ENCODE measurements around the gene KCNIP4.
A peak's percentile ranks its signal among the peaks of the same experiment; 100 is the strongest.

KCNIP4 gene

DNA sequence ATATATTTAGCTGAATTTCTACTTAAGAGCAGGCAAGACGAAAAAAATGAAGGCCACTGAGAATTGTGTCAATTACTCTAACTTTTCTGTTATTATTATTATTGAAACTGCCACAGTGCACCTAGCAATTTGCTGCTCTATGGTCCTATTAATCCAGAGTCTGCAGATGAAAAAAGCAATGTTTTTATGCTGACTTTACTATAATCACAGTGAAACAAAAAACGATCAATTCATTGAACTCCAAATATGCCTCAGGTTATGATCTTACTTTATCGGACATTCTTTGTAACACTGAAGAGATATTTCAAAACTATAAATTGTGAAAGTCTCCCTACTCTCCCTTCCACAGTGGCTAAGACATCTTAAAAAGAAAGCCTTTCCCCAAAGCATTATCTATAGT, 474.4 kb downstream of the KCNIP4 start:
- Histone ChIP-seq H4K20me1 (ENCODE audit: insufficient read depth, low read length, poor library complexity, severe bottlenecking) (no peaks in the 10 kb centered on the region), H3K4me2 (ENCODE audit: low read depth, low read length, poor library complexity, severe bottlenecking) (no peak overlapping the region), H2AFZ (ENCODE audit: low read length) (no peak overlapping the region), H3F3A (ENCODE audit: low read depth) (no peaks in the 10 kb centered on the region), H3K9me2 (replicated peaks; ENCODE audit: low read depth, low read length) (no peaks in the 10 kb centered on the region), H3K36me3 (ENCODE audit: insufficient read depth, low read length) (no peaks in the 10 kb centered on the region), H3K4me3 (ENCODE audit: low read length, poor library complexity, severe bottlenecking) (no peak overlapping the region), H3K27me3 (ENCODE audit: insufficient read depth, low read length, poor library complexity, severe bottlenecking) (no peaks in the 10 kb centered on the region), H3K9ac (ENCODE audit: low read depth, low read length, poor library complexity, severe bottlenecking) (no peak overlapping the region), H3K9me3 (ENCODE audit: insufficient read depth, low read depth, low read length) (no peaks in the 10 kb centered on the region), H3K79me2 (ENCODE audit: insufficient read depth, low read length) (no peaks in the 10 kb centered on the region), H3K4me1 (ENCODE audit: insufficient read depth, low read length, poor library complexity, severe bottlenecking) (no peaks in the 10 kb centered on the region)
- no peak for TF ChIP-seq EZH2phosphoT487 (IDR thresholded peaks at IDR 0.05; ENCODE audit: borderline replicate concordance)
- TF ChIP-seq, protein P1, sequence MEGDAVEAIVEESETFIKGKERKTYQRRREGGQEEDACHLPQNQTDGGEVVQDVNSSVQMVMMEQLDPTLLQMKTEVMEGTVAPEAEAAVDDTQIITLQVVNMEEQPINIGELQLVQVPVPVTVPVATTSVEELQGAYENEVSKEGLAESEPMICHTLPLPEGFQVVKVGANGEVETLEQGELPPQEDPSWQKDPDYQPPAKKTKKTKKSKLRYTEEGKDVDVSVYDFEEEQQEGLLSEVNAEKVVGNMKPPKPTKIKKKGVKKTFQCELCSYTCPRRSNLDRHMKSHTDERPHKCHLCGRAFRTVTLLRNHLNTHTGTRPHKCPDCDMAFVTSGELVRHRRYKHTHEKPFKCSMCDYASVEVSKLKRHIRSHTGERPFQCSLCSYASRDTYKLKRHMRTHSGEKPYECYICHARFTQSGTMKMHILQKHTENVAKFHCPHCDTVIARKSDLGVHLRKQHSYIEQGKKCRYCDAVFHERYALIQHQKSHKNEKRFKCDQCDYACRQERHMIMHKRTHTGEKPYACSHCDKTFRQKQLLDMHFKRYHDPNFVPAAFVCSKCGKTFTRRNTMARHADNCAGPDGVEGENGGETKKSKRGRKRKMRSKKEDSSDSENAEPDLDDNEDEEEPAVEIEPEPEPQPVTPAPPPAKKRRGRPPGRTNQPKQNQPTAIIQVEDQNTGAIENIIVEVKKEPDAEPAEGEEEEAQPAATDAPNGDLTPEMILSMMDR (conservative IDR thresholded peaks at IDR 0.05; ENCODE audit: low read length) = no peak

DNA sequence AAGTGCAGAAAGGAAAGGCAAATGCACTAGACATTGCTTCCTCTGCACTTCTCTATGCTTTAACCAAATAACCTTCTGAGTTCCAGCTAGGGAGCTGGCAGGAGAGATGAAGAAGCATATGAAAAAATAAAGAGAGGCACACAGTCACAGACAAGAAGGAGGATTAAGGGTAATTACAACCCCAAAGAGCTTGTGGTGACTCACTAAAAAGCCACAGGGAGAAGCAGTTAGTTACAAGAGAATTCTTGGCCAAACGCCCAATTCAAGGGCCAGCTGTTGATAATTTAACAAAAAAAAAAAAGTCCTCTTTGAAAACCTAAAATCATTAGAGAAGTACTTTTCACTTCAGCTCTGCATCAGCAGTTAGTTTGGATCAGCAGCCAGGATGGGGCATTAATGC, 478.0 kb downstream of the KCNIP4 start:
- H2AFZ ChIP-seq (ENCODE audit: low read length) = no peak overlapping the region
- no peaks in the 10 kb centered on the region for H3K79me2 ChIP-seq (ENCODE audit: insufficient read depth, low read length)
- no peak overlapping the region for H3K4me2 ChIP-seq (ENCODE audit: low read depth, low read length, poor library complexity, severe bottlenecking)
- no peaks in the 10 kb centered on the region for H3F3A ChIP-seq (ENCODE audit: low read depth)
- no peak for TF ChIP-seq EZH2phosphoT487 (IDR thresholded peaks at IDR 0.05; ENCODE audit: borderline replicate concordance)
- TF ChIP-seq, protein P1 (conservative IDR thresholded peaks at IDR 0.05; ENCODE audit: low read length) = no peak
- no peaks in the 10 kb centered on the region for H4K20me1 ChIP-seq (ENCODE audit: insufficient read depth, low read length, poor library complexity, severe bottlenecking)
- no peak overlapping the region for H3K4me3 ChIP-seq (ENCODE audit: low read length, poor library complexity, severe bottlenecking)
- no peaks in the 10 kb centered on the region for H3K9me3 ChIP-seq (ENCODE audit: insufficient read depth, low read depth, low read length)
- no peaks in the 10 kb centered on the region for H3K27me3 ChIP-seq (ENCODE audit: insufficient read depth, low read length, poor library complexity, severe bottlenecking)
- no peaks in the 10 kb centered on the region for H3K4me1 ChIP-seq (ENCODE audit: insufficient read depth, low read length, poor library complexity, severe bottlenecking)
- H3K9me2 ChIP-seq (replicated peaks; ENCODE audit: low read depth, low read length) = no peaks in the 10 kb centered on the region
- H3K36me3 ChIP-seq (ENCODE audit: insufficient read depth, low read length) = no peaks in the 10 kb centered on the region
- H3K9ac ChIP-seq (ENCODE audit: low read depth, low read length, poor library complexity, severe bottlenecking) = no peak overlapping the region

DNA sequence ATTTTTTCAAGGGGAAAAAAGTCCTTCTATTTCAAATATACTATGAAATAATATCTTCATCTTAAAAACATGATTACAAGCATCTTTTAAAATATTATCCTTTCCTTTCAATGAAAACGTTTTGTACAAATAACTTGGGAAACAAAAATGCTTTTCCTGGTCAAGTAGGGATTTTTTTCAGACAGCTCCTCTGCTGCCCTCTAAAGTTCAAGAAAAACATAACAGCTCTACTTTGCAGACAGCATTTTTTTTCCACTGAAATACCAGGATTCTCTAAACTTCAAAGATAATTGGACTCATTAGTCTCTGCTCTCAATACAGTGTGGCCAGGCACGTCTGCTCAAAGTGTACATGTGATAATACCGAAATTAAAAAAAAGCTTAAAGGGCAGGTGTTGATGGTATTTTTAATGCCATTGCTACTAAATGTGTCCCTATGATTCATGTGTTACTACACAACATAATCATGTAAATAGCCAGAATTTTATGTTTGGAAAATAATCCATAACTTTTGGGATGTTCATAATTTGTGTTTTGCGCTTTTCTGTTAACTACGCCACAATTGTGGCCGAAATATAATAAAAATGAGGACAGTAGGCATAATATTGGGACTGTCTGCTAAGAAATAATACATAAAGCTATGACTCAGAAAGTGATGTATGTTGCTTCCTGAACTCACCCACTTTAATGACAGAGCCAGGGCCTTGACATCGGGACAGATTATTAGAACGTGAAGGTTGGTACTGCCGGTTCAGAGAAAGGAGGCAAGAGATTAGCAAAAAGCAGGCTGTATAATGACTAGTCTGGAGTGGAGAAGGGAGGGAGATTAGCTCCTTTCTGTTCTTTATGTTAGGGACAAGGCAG, 478.9 kb downstream of the KCNIP4 start:
- Histone ChIP-seq H3K4me2 (ENCODE audit: low read depth, low read length, poor library complexity, severe bottlenecking) (no peak overlapping the region), H3K36me3 (ENCODE audit: insufficient read depth, low read length) (no peaks in the 10 kb centered on the region), H4K20me1 (ENCODE audit: insufficient read depth, low read length, poor library complexity, severe bottlenecking) (no peaks in the 10 kb centered on the region), H3K79me2 (ENCODE audit: insufficient read depth, low read length) (no peaks in the 10 kb centered on the region), H3F3A (ENCODE audit: low read depth) (no peaks in the 10 kb centered on the region), H3K4me1 (ENCODE audit: insufficient read depth, low read length, poor library complexity, severe bottlenecking) (no peaks in the 10 kb centered on the region), H3K4me3 (ENCODE audit: low read length, poor library complexity, severe bottlenecking) (no peak overlapping the region), H3K9ac (ENCODE audit: low read depth, low read length, poor library complexity, severe bottlenecking) (no peak overlapping the region), H3K9me3 (ENCODE audit: insufficient read depth, low read depth, low read length) (no peaks in the 10 kb centered on the region), H3K27me3 (ENCODE audit: insufficient read depth, low read length, poor library complexity, severe bottlenecking) (no peaks in the 10 kb centered on the region), H3K9me2 (replicated peaks; ENCODE audit: low read depth, low read length) (no peaks in the 10 kb centered on the region), H2AFZ (ENCODE audit: low read length) (no peak overlapping the region)
- TF ChIP-seq EZH2phosphoT487 (IDR thresholded peaks at IDR 0.05; ENCODE audit: borderline replicate concordance) = no peak
- TF ChIP-seq, protein P1 (conservative IDR thresholded peaks at IDR 0.05; ENCODE audit: low read length) = peak; percentile 63
